ENCODE measurements around the gene MNT. TPM values are rescaled to one million over a fixed set of nuclear protein-coding genes. Genes with fewer than 3 reads are reported as not detected.

Gene MNT
- total RNA-seq, 1 donor from 2014 or later: 9.9 TPM

- H3K4me1 ChIP-seq: peaks cover 60% of the 10 kb centered on the region
These were observed 5.5 kb upstream of the MNT start for GRCh38 chr17:2406271-2406902.

GRCh38 chr17:2405247-2405926, 4.5 kb upstream of the MNT start:
- no peak for TF ChIP-seq CTCF (IDR thresholded peaks at IDR 0.05; ENCODE audit: borderline replicate concordance)
- Histone ChIP-seq H3K27me3 (ENCODE audit: low read depth) (no peaks in the 10 kb centered on the region), H3K36me3 (no peaks in the 10 kb centered on the region), H3K27ac (replicated peaks) (peak overlapping the region; percentile 99), H3K9me3 (replicated peaks) (no peaks in the 10 kb centered on the region), H3K4me1 (peaks cover 64% of the 10 kb centered on the region), H3K4me3 (no peak overlapping the region)
- intact Hi-C loops (cut with micrococcal nuclease): no loop called here
- DNase-seq: no peak

More at GRCh38 chr17:2406271-2406902, 5.5 kb upstream of the MNT start:
- no peak for TF ChIP-seq CTCF (IDR thresholded peaks at IDR 0.05; ENCODE audit: borderline replicate concordance)
- DNase-seq: no peak
- Histone ChIP-seq H3K27me3 (ENCODE audit: low read depth) (no peaks in the 10 kb centered on the region), H3K27ac (replicated peaks) (peak overlapping the region; percentile 99), H3K36me3 (no peaks in the 10 kb centered on the region), H3K9me3 (replicated peaks) (no peaks in the 10 kb centered on the region), H3K4me3 (no peak overlapping the region)
- intact Hi-C loops (cut with micrococcal nuclease): no loop called here

- Histone ChIP-seq H3K9me3 (replicated peaks) (no peaks in the 10 kb centered on the region), H3K36me3 (no peaks in the 10 kb centered on the region), H3K4me1 (peaks cover 84% of the 10 kb centered on the region), H3K4me3 (peak overlapping the region; percentile 87), H3K27ac (replicated peaks) (peak overlapping the region; percentile 99), H3K27me3 (ENCODE audit: low read depth) (no peaks in the 10 kb centered on the region)
- no peak for DNase-seq
- intact Hi-C loops (cut with micrococcal nuclease): no loop called here
- TF ChIP-seq CTCF (IDR thresholded peaks at IDR 0.05; ENCODE audit: borderline replicate concordance): no peak
These were observed 2.2 kb upstream of the MNT start for GRCh38 chr17:2403044-2403443.

GRCh38 chr17:2402544-2402943, 1.7 kb upstream of the MNT start:
- Histone ChIP-seq H3K27ac (replicated peaks) (peak overlapping the region; percentile 99), H3K4me1 (peaks cover 85% of the 10 kb centered on the region), H3K27me3 (ENCODE audit: low read depth) (no peaks in the 10 kb centered on the region), H3K9me3 (replicated peaks) (no peaks in the 10 kb centered on the region), H3K36me3 (no peaks in the 10 kb centered on the region), H3K4me3 (peak overlapping the region; percentile 87)
- no peak for DNase-seq
- no peak for TF ChIP-seq CTCF (IDR thresholded peaks at IDR 0.05; ENCODE audit: borderline replicate concordance)
- intact Hi-C loops (cut with micrococcal nuclease): no loop called here

- H3K4me3 ChIP-seq: peak overlapping the region; percentile 87
- intact Hi-C loops (cut with micrococcal nuclease): no loop called here
- peaks cover 85% of the 10 kb centered on the region for H3K4me1 ChIP-seq
- no peaks in the 10 kb centered on the region for H3K9me3 ChIP-seq (replicated peaks)
- H3K36me3 ChIP-seq: no peaks in the 10 kb centered on the region
- no peak for TF ChIP-seq CTCF (IDR thresholded peaks at IDR 0.05; ENCODE audit: borderline replicate concordance)
- DNase-seq: peak; percentile 100
- no peaks in the 10 kb centered on the region for H3K27me3 ChIP-seq (ENCODE audit: low read depth)
- peak overlapping the region; percentile 99 for H3K27ac ChIP-seq (replicated peaks)
These were observed 764 bp upstream of the MNT start for GRCh38 chr17:2401426-2402221.

Data from left ventricle myocardium inferior (tissue), 1 donor.